SK-N-MC (cell line): Measurements from ENCODE around the gene SMC6.

Experiments
- FOXP2 ChIP-seq: optimal IDR thresholded peaks from 2 replicates; pipeline ENCODE3; 2011; ENCODE audit warnings: mild to moderate bottlenecking, moderate library complexity; ENCODE audit not compliant: insufficient read depth; ENCODE audit errors: extremely low read length, control extremely low read depth
- POLR2AphosphoS5 ChIP-seq: IDR thresholded peaks from 2 replicates; pipeline ENCODE4 v1.6.1; 2012; ENCODE audit warnings: mild to moderate bottlenecking, low read depth, low read length, borderline replicate concordance

GRCh38 chr2:17788773-17789172 lies 35.2 kb upstream of the SMC6 start:
- no peak for TF ChIP-seq POLR2AphosphoS5
- no peak for TF ChIP-seq FOXP2
